LNCAP (cell line): ENCODE measurements around the gene CSF3.

Experiments
- TF ChIP-seq, protein P1 (sequence below): fragments of 450-650 bp; IDR thresholded peaks from 2 replicates; pipeline ENCODE4 v1.5.1; 2017; ENCODE audit warnings: mild to moderate bottlenecking

Gene CSF3

DNA sequence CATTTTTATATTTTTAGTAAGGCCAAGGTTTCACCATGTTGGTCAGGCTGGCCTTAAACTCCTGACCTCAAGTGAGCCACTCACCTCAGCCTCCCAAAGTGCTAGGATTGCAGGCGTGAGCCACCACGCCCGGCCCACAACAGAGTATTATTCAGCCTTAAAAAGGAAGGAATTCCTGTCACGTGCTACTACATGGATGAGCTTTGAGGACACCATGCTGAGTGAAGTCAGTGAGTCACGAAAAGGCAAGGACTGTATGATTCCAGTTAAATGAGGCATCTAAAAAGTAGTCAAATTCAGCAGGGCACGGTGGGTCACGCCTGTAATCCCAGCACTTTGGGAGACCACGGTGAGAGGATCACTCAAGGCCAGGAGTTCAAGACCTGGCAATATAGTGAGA lies 9.7 kb downstream of the CSF3 start:
- TF ChIP-seq, protein P1, sequence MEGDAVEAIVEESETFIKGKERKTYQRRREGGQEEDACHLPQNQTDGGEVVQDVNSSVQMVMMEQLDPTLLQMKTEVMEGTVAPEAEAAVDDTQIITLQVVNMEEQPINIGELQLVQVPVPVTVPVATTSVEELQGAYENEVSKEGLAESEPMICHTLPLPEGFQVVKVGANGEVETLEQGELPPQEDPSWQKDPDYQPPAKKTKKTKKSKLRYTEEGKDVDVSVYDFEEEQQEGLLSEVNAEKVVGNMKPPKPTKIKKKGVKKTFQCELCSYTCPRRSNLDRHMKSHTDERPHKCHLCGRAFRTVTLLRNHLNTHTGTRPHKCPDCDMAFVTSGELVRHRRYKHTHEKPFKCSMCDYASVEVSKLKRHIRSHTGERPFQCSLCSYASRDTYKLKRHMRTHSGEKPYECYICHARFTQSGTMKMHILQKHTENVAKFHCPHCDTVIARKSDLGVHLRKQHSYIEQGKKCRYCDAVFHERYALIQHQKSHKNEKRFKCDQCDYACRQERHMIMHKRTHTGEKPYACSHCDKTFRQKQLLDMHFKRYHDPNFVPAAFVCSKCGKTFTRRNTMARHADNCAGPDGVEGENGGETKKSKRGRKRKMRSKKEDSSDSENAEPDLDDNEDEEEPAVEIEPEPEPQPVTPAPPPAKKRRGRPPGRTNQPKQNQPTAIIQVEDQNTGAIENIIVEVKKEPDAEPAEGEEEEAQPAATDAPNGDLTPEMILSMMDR, result no peak

DNA sequence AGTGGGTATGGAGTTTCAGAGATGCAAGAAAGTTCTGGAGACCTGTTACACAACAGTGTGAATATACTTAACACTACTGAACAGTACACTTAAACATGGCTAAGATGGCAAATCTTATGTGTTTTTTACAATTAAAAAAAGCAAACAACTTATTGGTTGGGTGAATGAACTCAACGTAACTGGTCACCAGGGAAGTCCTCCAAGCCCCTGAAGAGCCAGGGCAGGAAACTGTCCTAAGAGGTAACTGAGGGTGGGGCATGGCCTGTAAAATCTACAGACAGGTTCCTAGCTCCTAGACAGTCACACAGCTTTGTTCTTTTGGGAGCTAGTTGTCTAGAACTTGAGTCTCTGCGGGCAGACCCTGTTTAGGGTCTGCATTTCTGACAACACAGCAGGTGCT lies 10.3 kb downstream of the CSF3 start:
- TF ChIP-seq, protein P1, result no peak

DNA sequence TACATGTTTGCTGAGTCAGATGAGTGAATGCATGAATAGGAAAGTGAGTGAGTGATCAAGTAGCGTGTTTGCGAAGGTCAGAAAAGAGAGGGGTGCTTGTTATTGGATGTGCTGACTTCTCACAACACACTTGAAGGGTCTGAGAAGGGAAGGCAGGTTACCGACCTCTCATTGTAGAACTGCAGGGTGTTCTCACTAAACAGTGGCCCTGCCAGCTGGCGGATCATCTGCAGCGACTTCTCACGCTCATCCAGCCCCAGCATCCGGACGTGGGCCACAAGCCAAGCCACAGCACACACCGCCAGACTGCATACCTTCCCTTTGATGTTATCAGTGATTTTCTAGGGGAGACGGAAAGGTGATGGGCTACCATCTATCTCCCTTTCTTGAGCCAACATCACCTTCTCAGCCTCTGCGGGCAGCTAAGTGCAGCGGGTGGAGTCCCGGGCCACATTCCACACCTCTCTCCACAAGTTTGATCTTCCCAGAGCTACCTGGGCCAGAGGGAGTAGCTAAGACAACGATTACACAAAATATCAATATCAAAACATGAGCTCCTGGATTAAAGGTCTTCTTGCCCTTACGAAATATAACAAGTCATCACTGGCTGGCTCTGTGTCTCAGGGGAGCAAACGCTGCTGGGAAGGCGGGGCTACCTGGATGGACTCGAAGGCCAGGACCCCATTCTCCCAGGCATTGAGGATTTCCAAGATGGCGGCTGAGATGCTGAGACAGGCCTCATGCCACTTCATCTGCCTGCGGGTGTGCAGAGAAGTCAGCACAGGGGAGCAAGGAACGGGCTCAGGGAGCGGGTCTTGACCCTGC lies 11.0 kb downstream of the CSF3 start:
- TF ChIP-seq, protein P1, result no peak

DNA sequence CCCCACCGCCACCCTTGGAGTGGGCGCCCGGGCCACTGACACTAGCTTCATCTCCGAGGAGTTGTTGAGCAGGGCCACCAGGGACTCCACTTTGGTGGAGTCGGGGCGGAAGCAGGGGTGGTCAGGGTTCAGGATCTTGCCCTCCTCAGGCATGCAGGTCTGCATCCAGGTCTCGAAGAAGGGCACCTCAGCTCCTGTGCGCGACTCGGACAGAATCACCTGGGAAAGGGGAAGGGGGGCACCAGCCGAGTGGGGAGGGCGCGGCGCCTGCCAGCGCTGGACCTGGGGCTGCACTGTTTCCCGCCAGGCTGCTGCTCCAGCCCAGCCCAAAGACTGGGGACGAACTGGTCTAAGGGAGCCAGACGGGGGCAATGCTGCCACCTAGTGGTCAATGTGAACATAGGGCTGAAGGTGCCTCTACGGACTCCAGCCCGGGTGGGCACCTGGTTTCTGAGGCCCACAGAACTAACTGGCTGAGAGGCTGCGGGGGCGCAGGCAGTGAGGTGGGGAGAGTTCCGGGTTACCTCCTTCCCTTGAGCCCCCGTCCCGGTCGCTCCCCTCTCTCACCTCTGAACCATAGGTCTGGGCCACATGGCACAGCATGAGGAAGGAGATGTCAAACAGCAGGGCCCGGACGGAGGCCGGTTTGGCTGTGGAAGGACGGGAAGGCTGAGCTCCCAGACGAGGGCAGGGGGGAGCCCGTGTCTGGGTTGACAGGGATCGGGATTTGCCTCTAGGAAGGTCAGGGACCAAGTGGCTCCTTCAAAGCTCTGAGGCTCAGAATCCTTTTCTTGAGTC lies 11.8 kb downstream of the CSF3 start:
- TF ChIP-seq, protein P1, result peak; percentile 96

DNA sequence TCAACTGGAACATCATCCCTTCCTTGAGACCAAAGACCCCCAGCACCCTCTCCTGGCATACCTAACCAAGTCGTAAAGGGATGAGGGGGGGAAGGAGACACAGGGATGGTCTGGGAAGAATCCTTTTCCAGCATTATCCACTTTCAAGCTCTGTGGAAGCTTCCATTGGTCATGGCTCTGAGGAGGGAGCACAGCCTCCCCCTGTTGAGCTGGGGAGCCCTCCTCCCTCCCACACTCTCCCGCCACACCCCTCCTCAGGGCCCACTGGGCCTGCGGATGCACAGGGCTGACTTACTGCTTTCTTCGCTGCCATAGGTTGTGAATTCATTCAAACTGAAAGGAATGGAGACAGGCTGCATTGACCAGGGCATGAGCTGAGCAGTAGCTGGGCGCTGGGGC lies 12.4 kb downstream of the CSF3 start:
- TF ChIP-seq, protein P1, result no peak

DNA sequence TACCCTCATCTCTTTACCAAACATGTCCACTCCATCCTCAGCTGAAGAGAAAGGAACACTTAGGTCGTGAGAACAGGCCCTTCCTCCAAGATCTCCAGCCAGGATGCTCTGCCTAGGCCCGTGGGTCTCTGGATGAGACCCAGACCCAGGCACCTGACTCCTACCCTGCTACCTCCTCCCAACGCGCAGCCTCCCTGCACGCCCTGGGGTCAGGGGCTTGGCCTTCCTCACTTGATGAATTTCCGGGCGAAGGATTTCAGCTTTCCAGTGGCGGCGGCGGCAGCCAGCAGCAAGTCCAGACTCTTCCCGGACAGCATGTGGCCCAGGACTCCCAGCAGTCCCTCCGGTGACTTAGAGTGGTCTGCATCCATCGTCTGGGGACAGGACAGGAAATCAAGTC lies 13.4 kb downstream of the CSF3 start:
- TF ChIP-seq, protein P1, result no peak

DNA sequence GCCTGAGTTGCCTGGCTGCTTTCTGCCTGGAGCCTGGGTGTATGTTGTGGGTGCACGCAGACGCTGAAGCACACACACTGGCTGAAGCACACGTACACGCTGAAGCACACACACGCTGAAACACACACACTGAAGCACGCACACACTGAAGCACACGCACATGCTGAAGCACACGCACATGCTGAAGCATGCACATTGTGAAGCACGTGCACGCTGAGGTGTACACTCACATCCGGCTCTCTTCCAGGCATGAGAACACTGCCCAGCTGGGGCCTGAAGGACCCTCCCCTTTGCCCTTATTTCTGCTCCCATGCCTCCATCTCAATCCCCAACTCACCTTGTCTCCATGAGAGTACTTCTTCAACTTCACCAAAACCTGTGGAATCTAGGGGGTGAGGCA lies 16.5 kb downstream of the CSF3 start:
- TF ChIP-seq, protein P1, result no peak
